ENCODE results near the gene SERPINF2. TPM values are rescaled to one million over a fixed set of nuclear protein-coding genes. Genes with fewer than 3 reads are reported as not detected.
A peak's percentile ranks its signal among the peaks of the same experiment; 100 is the strongest.

SERPINF2 gene
- total RNA-seq, 1 donor from 2014 or later: 0.37 TPM

DNA sequence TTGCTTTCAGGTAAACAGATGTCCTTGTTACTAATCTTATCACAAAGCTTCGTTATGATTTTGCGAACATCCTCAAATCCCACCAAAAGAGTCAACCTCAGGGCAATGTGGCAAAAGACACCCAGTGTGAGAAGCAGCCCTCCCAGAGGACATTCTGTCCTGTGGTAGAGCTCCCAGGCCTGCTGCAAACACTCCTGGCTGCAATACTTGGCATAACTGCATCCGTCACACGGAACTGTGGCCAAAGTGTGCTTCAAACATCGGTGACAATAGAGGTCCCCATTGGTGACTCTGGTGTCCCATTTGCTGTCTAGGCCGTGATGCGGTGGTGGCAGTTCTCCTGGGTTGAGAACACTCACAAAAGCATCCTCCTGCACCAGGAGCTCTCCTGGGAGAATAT is 57.6 kb downstream of the SERPINF2 start:
- no peaks in the 10 kb centered on the region for H3K36me3 Mint-ChIP-seq (ENCODE audit: unreplicated experiment)
- H3K27me3 Mint-ChIP-seq (ENCODE audit: unreplicated experiment): peaks cover 4% of the 10 kb centered on the region
- H3K4me1 Mint-ChIP-seq (ENCODE audit: low read depth, unreplicated experiment): peaks cover 15% of the 10 kb centered on the region
- no peak overlapping the region for H3K4me3 Mint-ChIP-seq (ENCODE audit: unreplicated experiment)
- no peak for DNase-seq
- peak overlapping the region; percentile 67 for H3K27ac Mint-ChIP-seq (ENCODE audit: unreplicated experiment)
- TF ChIP-seq, protein P1, sequence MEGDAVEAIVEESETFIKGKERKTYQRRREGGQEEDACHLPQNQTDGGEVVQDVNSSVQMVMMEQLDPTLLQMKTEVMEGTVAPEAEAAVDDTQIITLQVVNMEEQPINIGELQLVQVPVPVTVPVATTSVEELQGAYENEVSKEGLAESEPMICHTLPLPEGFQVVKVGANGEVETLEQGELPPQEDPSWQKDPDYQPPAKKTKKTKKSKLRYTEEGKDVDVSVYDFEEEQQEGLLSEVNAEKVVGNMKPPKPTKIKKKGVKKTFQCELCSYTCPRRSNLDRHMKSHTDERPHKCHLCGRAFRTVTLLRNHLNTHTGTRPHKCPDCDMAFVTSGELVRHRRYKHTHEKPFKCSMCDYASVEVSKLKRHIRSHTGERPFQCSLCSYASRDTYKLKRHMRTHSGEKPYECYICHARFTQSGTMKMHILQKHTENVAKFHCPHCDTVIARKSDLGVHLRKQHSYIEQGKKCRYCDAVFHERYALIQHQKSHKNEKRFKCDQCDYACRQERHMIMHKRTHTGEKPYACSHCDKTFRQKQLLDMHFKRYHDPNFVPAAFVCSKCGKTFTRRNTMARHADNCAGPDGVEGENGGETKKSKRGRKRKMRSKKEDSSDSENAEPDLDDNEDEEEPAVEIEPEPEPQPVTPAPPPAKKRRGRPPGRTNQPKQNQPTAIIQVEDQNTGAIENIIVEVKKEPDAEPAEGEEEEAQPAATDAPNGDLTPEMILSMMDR (IDR thresholded peaks at IDR 0.05; ENCODE audit: partially characterized antibody, unreplicated experiment): no peak
- peaks cover 4% of the 10 kb centered on the region for H3K9me3 Mint-ChIP-seq (ENCODE audit: unreplicated experiment)

DNA sequence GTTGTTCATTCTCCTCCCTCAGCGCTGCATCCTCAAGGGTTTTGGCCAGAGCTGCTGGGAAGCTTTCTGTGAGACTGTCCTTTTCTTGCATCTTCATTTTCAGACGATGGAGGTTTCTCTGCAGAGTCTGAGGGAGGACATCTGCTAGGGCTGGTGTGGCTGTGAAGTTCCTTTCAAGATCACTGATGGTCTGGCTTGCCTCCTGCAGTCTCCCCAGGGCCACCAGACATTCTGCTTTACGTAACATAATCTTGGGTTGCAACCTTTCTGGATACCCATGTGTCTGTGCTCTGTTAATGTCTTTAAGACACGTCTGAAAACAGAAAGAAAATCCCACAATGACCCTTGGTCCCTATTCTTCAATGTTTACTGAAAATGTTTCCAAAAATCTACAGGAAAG is 58.0 kb downstream of the SERPINF2 start:
- H3K9me3 Mint-ChIP-seq (ENCODE audit: unreplicated experiment): peaks cover 4% of the 10 kb centered on the region
- H3K4me3 Mint-ChIP-seq (ENCODE audit: unreplicated experiment): no peak overlapping the region
- TF ChIP-seq, protein P1 (IDR thresholded peaks at IDR 0.05; ENCODE audit: partially characterized antibody, unreplicated experiment): no peak
- H3K27me3 Mint-ChIP-seq (ENCODE audit: unreplicated experiment): peaks cover 4% of the 10 kb centered on the region
- H3K36me3 Mint-ChIP-seq (ENCODE audit: unreplicated experiment): no peaks in the 10 kb centered on the region
- no peak for DNase-seq
- peaks cover 15% of the 10 kb centered on the region for H3K4me1 Mint-ChIP-seq (ENCODE audit: low read depth, unreplicated experiment)
- peak overlapping the region; percentile 67 for H3K27ac Mint-ChIP-seq (ENCODE audit: unreplicated experiment)

DNA sequence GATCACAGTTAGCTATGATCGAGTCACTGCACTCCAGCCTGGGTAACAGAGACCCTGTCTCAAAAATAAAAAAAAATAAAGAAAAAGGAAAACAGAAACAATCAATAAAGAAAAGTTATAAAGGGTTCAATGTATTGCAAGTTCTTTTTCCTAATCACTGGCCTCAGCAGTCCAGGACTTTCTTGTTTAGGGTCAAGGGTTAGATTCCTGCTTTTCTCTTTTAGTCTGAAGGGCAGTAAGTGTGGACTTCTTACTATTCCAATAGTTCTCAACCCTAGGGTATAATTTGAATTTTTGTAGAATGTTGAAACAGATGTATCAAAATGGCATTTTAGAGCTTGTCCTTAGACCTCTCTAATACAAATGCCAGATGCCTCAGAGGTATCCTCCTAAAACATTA is 59.8 kb downstream of the SERPINF2 start:
- Mint-ChIP-seq H3K27ac (ENCODE audit: unreplicated experiment) (no peak overlapping the region), H3K27me3 (ENCODE audit: unreplicated experiment) (peaks cover 3% of the 10 kb centered on the region), H3K4me3 (ENCODE audit: unreplicated experiment) (no peak overlapping the region), H3K4me1 (ENCODE audit: low read depth, unreplicated experiment) (peaks cover 7% of the 10 kb centered on the region), H3K36me3 (ENCODE audit: unreplicated experiment) (no peaks in the 10 kb centered on the region), H3K9me3 (ENCODE audit: unreplicated experiment) (peaks cover 2% of the 10 kb centered on the region)
- TF ChIP-seq, protein P1 (IDR thresholded peaks at IDR 0.05; ENCODE audit: partially characterized antibody, unreplicated experiment): no peak
- no peak for DNase-seq

DNA sequence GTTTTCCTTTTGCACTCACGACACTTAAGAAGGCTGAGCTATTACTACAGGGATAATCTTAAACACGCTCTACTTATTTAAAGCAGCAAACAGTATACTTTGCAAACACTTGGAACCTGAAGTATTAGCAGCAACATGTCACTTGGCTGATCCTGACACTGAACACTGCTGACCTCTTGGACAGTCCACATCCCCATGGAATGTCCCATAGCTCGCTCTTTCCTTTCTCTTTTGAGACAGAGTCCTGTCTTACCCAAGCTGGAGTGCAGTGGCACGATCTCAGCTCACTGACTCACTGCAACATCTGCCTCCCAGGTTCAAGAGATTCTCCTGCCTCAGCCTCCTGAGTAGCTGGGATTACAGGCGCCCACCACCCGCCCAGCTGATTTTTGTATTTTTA is 60.6 kb downstream of the SERPINF2 start:
- no peak for DNase-seq
- Mint-ChIP-seq H3K4me3 (ENCODE audit: unreplicated experiment) (no peak overlapping the region), H3K9me3 (ENCODE audit: unreplicated experiment) (peaks cover 2% of the 10 kb centered on the region), H3K27me3 (ENCODE audit: unreplicated experiment) (peaks cover 2% of the 10 kb centered on the region), H3K36me3 (ENCODE audit: unreplicated experiment) (no peaks in the 10 kb centered on the region), H3K4me1 (ENCODE audit: low read depth, unreplicated experiment) (peaks cover 7% of the 10 kb centered on the region), H3K27ac (ENCODE audit: unreplicated experiment) (no peak overlapping the region)
- TF ChIP-seq, protein P1 (IDR thresholded peaks at IDR 0.05; ENCODE audit: partially characterized antibody, unreplicated experiment): no peak

Other genes with a start within 250 kb of the SERPINF2 start
- gene INPP5K, start 226.3 kb upstream of the SERPINF2 start, total RNA-seq (ENCODE audit: unreplicated experiment): 42.4 TPM
- gene PITPNA, start 180.1 kb upstream of the SERPINF2 start, total RNA-seq (ENCODE audit: unreplicated experiment): 65.5 TPM
- 31.3 TPM for gene SLC43A2, start 114.0 kb upstream of the SERPINF2 start, total RNA-seq (ENCODE audit: unreplicated experiment)
- 4.0 TPM for gene SCARF1, start 97.1 kb upstream of the SERPINF2 start, total RNA-seq (ENCODE audit: unreplicated experiment)
- gene RILP, start 93.0 kb upstream of the SERPINF2 start, total RNA-seq (ENCODE audit: unreplicated experiment): 4.2 TPM
- gene PRPF8, start 58.0 kb upstream of the SERPINF2 start, total RNA-seq (ENCODE audit: unreplicated experiment): 297 TPM
- gene TLCD2, start 32.5 kb upstream of the SERPINF2 start, total RNA-seq (ENCODE audit: unreplicated experiment): 0.96 TPM
- gene WDR81, start 18.2 kb upstream of the SERPINF2 start, total RNA-seq (ENCODE audit: unreplicated experiment): 13.4 TPM
- gene SERPINF1, start 19.2 kb downstream of the SERPINF2 start, total RNA-seq (ENCODE audit: unreplicated experiment): 9.7 TPM
- 11.4 TPM for gene SMYD4, start 87.0 kb downstream of the SERPINF2 start, total RNA-seq (ENCODE audit: unreplicated experiment)
- 43.4 TPM for gene RPA1, start 87.1 kb downstream of the SERPINF2 start, total RNA-seq (ENCODE audit: unreplicated experiment)